GM12878 (cell line): ENCODE data around the gene CLUH. TPM values are rescaled to one million over a fixed set of nuclear protein-coding genes. Genes with fewer than 3 reads are reported as not detected.

Source experiments
- ATAC-seq: fragments of 200-7000 bp; cut with Tn5 transposase; 3 replicates; pipeline ENCODE4 v1.9.1; 2020; ENCODE audit warnings: mild to moderate bottlenecking, moderate library complexity
- BruUV-seq: library from RNA; stranded (reverse); fragments of 400-500 nt; replicated peaks from 2 replicates; lab custom pipeline; 2021; lab: Mats Ljungman, UMichigan
- CTCF ChIA-PET: fragments of 300-600 bp; sonication (Branson Sonifier 250); formaldehyde crosslinking; extraction: SDS; loops from one replicate; lab custom pipeline; 2021; ENCODE audit warnings: inconsistent platforms; lab: Yijun Ruan, JAX
- POLR2A ChIA-PET: fragments of 350-600 bp; formaldehyde crosslinking; extraction: SDS; loops from one replicate; lab custom pipeline; 2021; ENCODE audit warnings: inconsistent platforms; lab: Charles Lee
- RAD21 ChIA-PET: fragments of 300-600 bp; sonication (Branson Sonifier 250); formaldehyde crosslinking; loops from one replicate; lab custom pipeline; 2023; ENCODE audit warnings: antibody characterized with exemption; ENCODE audit not compliant: unreplicated experiment; lab: Charles Lee
- SMC1A ChIA-PET: fragments of 300-600 bp; sonication (Branson Sonifier 250); formaldehyde crosslinking; loops from one replicate; lab custom pipeline; 2023; ENCODE audit not compliant: unreplicated experiment, uncharacterized antibody; lab: Charles Lee
- DNase-seq: peaks from one replicate; pipeline ENCODE4 v3.0.0-alpha.2; 2011; ENCODE audit warnings: low read depth, low spot score
- FAIRE-seq: peaks from 3 replicates; lab custom pipeline; 2011; peaks lifted over from hg19 to GRCh38; lab: Jason Lieb, UNC
- H2AFZ ChIP-seq: 2 replicates; pipeline ENCODE4 v1.6.0; 2011; ENCODE audit warnings: low read depth, low read length, control low read depth; ENCODE audit not compliant: control insufficient read depth
- H3K27ac ChIP-seq: 2 replicates; pipeline ENCODE4 v1.5.1; 2011; ENCODE audit warnings: control low read depth; ENCODE audit not compliant: control insufficient read depth, insufficient read depth
- H3K27me3 ChIP-seq, 2 experiments: replicated peaks in 1 of 2; 2 replicates each; pipeline versions ENCODE4 v1.6.0 to v1.6.1; 2011; ENCODE audit warnings: low read length in 1 of 2; ENCODE audit not compliant: control insufficient read depth in 2 of 2, insufficient read depth in 2 of 2
- H3K36me3 ChIP-seq, 2 experiments: 2 replicates each; pipeline ENCODE4 v1.5.1; 2011; ENCODE audit warnings: low read length in 1 of 2; ENCODE audit not compliant: control insufficient read depth in 2 of 2, insufficient read depth in 2 of 2
- H3K4me1 ChIP-seq: 2 replicates; pipeline ENCODE4 v1.6.1; 2011; ENCODE audit warnings: mild to moderate bottlenecking, low read length, moderate library complexity, mixed read lengths; ENCODE audit not compliant: control insufficient read depth, insufficient read depth
- H3K4me2 ChIP-seq: 2 replicates; pipeline ENCODE4 v1.6.0; 2011; ENCODE audit warnings: control low read depth; ENCODE audit not compliant: control insufficient read depth, insufficient read depth
- H3K4me3 ChIP-seq: fragments of 200-600 bp; sonication (generic); 2 replicates; pipeline ENCODE4 v1.5.1; 2016
- H3K79me2 ChIP-seq: 2 replicates; pipeline ENCODE4 v1.6.0; 2011; ENCODE audit warnings: low read length; ENCODE audit not compliant: control insufficient read depth, insufficient read depth
- H3K9ac ChIP-seq: 2 replicates; pipeline ENCODE4 v1.8.0; 2011; ENCODE audit warnings: low read length, control low read depth, mixed read lengths; ENCODE audit not compliant: control insufficient read depth, insufficient read depth
- H3K9me3 ChIP-seq: replicated peaks from 3 replicates; pipeline ENCODE4 v1.5.1; 2011; ENCODE audit warnings: mild to moderate bottlenecking, low read length; ENCODE audit not compliant: control insufficient read depth, insufficient read depth
- H4K20me1 ChIP-seq: 2 replicates; pipeline ENCODE4 v1.6.0; 2011; ENCODE audit not compliant: control insufficient read depth, insufficient read depth
- POLR2A ChIP-seq: IDR thresholded peaks from 2 replicates; pipeline ENCODE4 v1.6.1; 2011; ENCODE audit warnings: low read depth, mild to moderate bottlenecking, low read length
- SMC3 ChIP-seq: IDR thresholded peaks from 2 replicates; pipeline ENCODE4 v1.6.1; 2011; ENCODE audit warnings: low read length, improper control_type of control experiment, borderline replicate concordance
- YY1 ChIP-seq: IDR thresholded peaks from 2 replicates; pipeline ENCODE4 v1.6.1; 2011; ENCODE audit warnings: low read depth, mild to moderate bottlenecking, low read length
- ZNF384 ChIP-seq: IDR thresholded peaks from 2 replicates; pipeline ENCODE4 v1.6.1; 2012; ENCODE audit warnings: low read depth, mild to moderate bottlenecking, low read length, improper control_type of control experiment, borderline replicate concordance
- ZNF687 ChIP-seq: fragments of 450-650 bp; IDR thresholded peaks from 2 replicates; pipeline ENCODE4 v1.6.1; 2017; ENCODE audit warnings: mild to moderate bottlenecking, moderate library complexity
- WGBS: methylation state at CpG from one replicate; pipeline ENCODE4 v1.1.6; 2016; ENCODE audit warnings: low lambda C conversion rate; ENCODE audit not compliant: insufficient replicate concordance, insufficient coverage; ENCODE audit errors: missing lambda C conversion rate; 5-methylcytosine and 5-hydroxymethylcytosine counted together
- in situ Hi-C: fragments of 300-500 bp; cut with MboI; formaldehyde crosslinking; loops from 9 replicates; pipeline ENCODE4 v1.14.3; 2018; ENCODE audit warnings: mixed read lengths
- intact Hi-C: fragments of 100-400 bp; cut with micrococcal nuclease; formaldehyde crosslinking; loops from one replicate; pipeline ENCODE4 v1.14.2; 2022; ENCODE audit not compliant: unreplicated experiment
- polyA plus RNA-seq, 11 experiments: library from polyadenylated mRNA; depleted of rRNA in 4 of 11; unstranded in 6 of 11; stranded (reverse) in 5 of 11; fragments of >200 nt; fragmentation: Nextera tagmentation in 4 of 11; fragmentation: Illumina TruSeq in 1 of 11; extraction: Ambion mirVana in 4 of 11; extraction: Trizol in 1 of 11; gene quantifications; 1 replicate in 1 of 11; 2 replicates in 10 of 11; pipeline versions ENCODE4 v1.2.1 to v1.2.3, GENCODE V29; 2011 to 2016; ENCODE audit warnings: inconsistent platforms in 2 of 11, missing spikeins in 2 of 11, low read depth in 1 of 11
- total RNA-seq, 4 experiments: library from RNA; depleted of rRNA in 3 of 4; stranded (reverse); fragments of >200 nt in 3 of 4; fragmentation: Illumina TruSeq in 1 of 4; extraction: Trizol in 1 of 4; gene quantifications; 2 replicates each; pipeline versions ENCODE4 v1.2.1 to v1.2.3, GENCODE V29; 2013 to 2021

Gene CLUH
- total and polyA plus RNA-seq, 10 of the 15 experiments (the other 5 are each of a cell fraction or from before 2014, with no cell fraction given): 0.11 to 147 (median 60.2) TPM

- TF ChIP-seq ZNF687: no peak
- no peak for TF ChIP-seq SMC3
Measured at GRCh38 chr17:2704890-2705248, 6.7 kb downstream of the CLUH start (continued).

GRCh38 chr17:2704031-2704889 lies 7.3 kb downstream of the CLUH start:
- SMC1A ChIA-PET: no interaction called here
- ATAC-seq (no peak), DNase-seq (no peak), FAIRE-seq (no peak)
- TF ChIP-seq ZNF384: no peak
- peak; percentile 40; the same call in 1 of the 2 replicates for TF ChIP-seq POLR2A
- no peak for TF ChIP-seq YY1
- H3K79me2 ChIP-seq: peaks cover 42% of the 10 kb centered on the region
- H3K9me3 ChIP-seq: no peaks in the 10 kb centered on the region
- no peak overlapping the region for H3K4me3 ChIP-seq
- CTCF ChIA-PET: interaction anchor here (0.6 kb wide), 1 partner anchor 103 kb away, joined by 4 read pairs; no protein-coding TSS in a partner anchor
- intact Hi-C loops: no loop called here
- H4K20me1 ChIP-seq: peaks cover 5% of the 10 kb centered on the region; the same call in 1 of the 2 replicates
- 91% methylated on average over 37 of the region's 38 CpGs for WGBS
- H3K4me1 ChIP-seq: peaks cover 11% of the 10 kb centered on the region
- no peak overlapping the region for H2AFZ ChIP-seq
- no peaks in the 10 kb centered on the region for H3K27me3 ChIP-seq
- H3K4me2 ChIP-seq: no peak overlapping the region
- H3K27ac ChIP-seq: no peak overlapping the region
- no TSS peak for BruUV-seq
- in situ Hi-C loops: no loop called here
- RAD21 ChIA-PET: no interaction called here
- peaks cover 9 to 50% of the 10 kb centered on the region in 2 experiments; a peak in 3 of 4 replicates for H3K36me3 ChIP-seq
- POLR2A ChIA-PET: no interaction called here
- H3K9ac ChIP-seq: no peak overlapping the region
